Activated CD4-positive, alpha-beta T cell treated with anti-CD3 and anti-CD28 coated beads for 36 hours (primary cell): Measurements from ENCODE around the gene THRB. TPM values are rescaled to one million over a fixed set of nuclear protein-coding genes. Genes with fewer than 3 reads are reported as not detected.
"Not testable (repeated sequence)": the region's sequence is repeated elsewhere in the genome, so short reads cannot be mapped to it uniquely, and the experiment has no call there.

Experiments used
- ATAC-seq: fragments of 200-7000 bp; cut with Tn5 transposase; one replicate; pipeline ENCODE4 v1.10.0; 2021; ENCODE audit warnings: mild to moderate bottlenecking, moderate library complexity
- CTCF ChIA-PET: fragments of 350-600 bp; sonication (Branson Sonifier 250); formaldehyde crosslinking; loops from one replicate; lab custom pipeline; 2021; ENCODE audit warnings: antibody characterized with exemption; lab: Charles Lee
- POLR2A ChIA-PET: fragments of 350-600 bp; sonication (Branson Sonifier 250); formaldehyde crosslinking; loops from one replicate; lab custom pipeline; 2021; ENCODE audit warnings: antibody characterized with exemption, inconsistent platforms; lab: Charles Lee
- DNase-seq: peaks from one replicate; pipeline ENCODE4 v3.0.0-alpha.2; 2020
- H3K27ac Mint-ChIP-seq: one replicate; pipeline ENCODE4 v1.8.0; 2021; ENCODE audit warnings: mixed read lengths
- H3K27me3 Mint-ChIP-seq: one replicate; pipeline ENCODE4 v1.8.0; 2021; ENCODE audit warnings: mixed read lengths
- H3K36me3 Mint-ChIP-seq: one replicate; pipeline ENCODE4 v1.8.0; 2021; ENCODE audit warnings: low read depth, mixed read lengths
- H3K4me1 Mint-ChIP-seq: one replicate; pipeline ENCODE4 v1.8.0; 2021; ENCODE audit warnings: mixed read lengths
- H3K4me3 Mint-ChIP-seq: one replicate; pipeline ENCODE4 v1.8.0; 2021; ENCODE audit warnings: mild to moderate bottlenecking, moderate library complexity, mixed read lengths
- H3K9me3 Mint-ChIP-seq: one replicate; pipeline ENCODE4 v1.8.0; 2021; ENCODE audit warnings: low read depth, mixed read lengths
- intact Hi-C, 2 experiments: fragments of 100-400 bp; cut with DNase I in 1 of 2; cut with micrococcal nuclease in 1 of 2; formaldehyde crosslinking; loops; one replicate each; pipeline versions ENCODE4 v1.14.2 to v1.15.1; 2022 to 2024; cut with DNase I, micrococcal nuclease
- total RNA-seq, 2 experiments: library from RNA; stranded (reverse); gene quantifications; one replicate each; pipeline ENCODE4 v1.2.3, GENCODE V29; 2021

Gene THRB
- total RNA-seq, 2 experiments from 2014 or later = not detected

GRCh38 chr3:24416224-24416623, 78.4 kb downstream of the THRB start:
- ChIA-PET CTCF (interaction anchor here (0.7 kb wide), 1 partner anchor 190 kb away, joined by 3 read pairs; no protein-coding TSS in a partner anchor), POLR2A (no interaction called here)
- no peaks in the 10 kb centered on the region for H3K27me3 Mint-ChIP-seq
- DNase-seq = no peak
- H3K36me3 Mint-ChIP-seq = no peaks in the 10 kb centered on the region
- H3K9me3 Mint-ChIP-seq = peaks cover 3% of the 10 kb centered on the region
- no peak for ATAC-seq
- H3K4me1 Mint-ChIP-seq = no peaks in the 10 kb centered on the region
- no peak overlapping the region for H3K27ac Mint-ChIP-seq
- intact Hi-C loops = no loop called here
- no peak overlapping the region for H3K4me3 Mint-ChIP-seq

GRCh38 chr3:24415824-24416223, 78.8 kb downstream of the THRB start:
- CTCF ChIA-PET = no interaction called here
- intact Hi-C loops = no loop called here
- POLR2A ChIA-PET = no interaction called here
- no peak overlapping the region for H3K27ac Mint-ChIP-seq
- H3K36me3 Mint-ChIP-seq = no peaks in the 10 kb centered on the region
- no peak for ATAC-seq
- H3K9me3 Mint-ChIP-seq = peaks cover 1% of the 10 kb centered on the region
- no peaks in the 10 kb centered on the region for H3K27me3 Mint-ChIP-seq
- no peak overlapping the region for H3K4me3 Mint-ChIP-seq
- no peak for DNase-seq
- H3K4me1 Mint-ChIP-seq = no peaks in the 10 kb centered on the region

GRCh38 chr3:24413662-24414061, 81.0 kb downstream of the THRB start:
- POLR2A ChIA-PET, H3K4me1 Mint-ChIP-seq, DNase-seq, H3K36me3 Mint-ChIP-seq, H3K9me3 Mint-ChIP-seq, H3K4me3 Mint-ChIP-seq, intact Hi-C loops, ATAC-seq, H3K27me3 Mint-ChIP-seq, CTCF ChIA-PET, H3K27ac Mint-ChIP-seq: not testable (repeated sequence)

GRCh38 chr3:24410860-24411259, 83.8 kb downstream of the THRB start:
- intact Hi-C loops = no loop called here
- H3K36me3 Mint-ChIP-seq = no peaks in the 10 kb centered on the region
- H3K4me1 Mint-ChIP-seq = no peaks in the 10 kb centered on the region
- no peaks in the 10 kb centered on the region for H3K9me3 Mint-ChIP-seq
- no peak overlapping the region for H3K4me3 Mint-ChIP-seq
- POLR2A ChIA-PET = interaction anchor here (0.6 kb wide), 1 partner anchor 258 kb away, joined by 3 read pairs; no protein-coding TSS in a partner anchor
- H3K27me3 Mint-ChIP-seq = no peaks in the 10 kb centered on the region
- H3K27ac Mint-ChIP-seq = no peak overlapping the region
- CTCF ChIA-PET = no interaction called here
- no peak for DNase-seq
- no peak for ATAC-seq

- H3K4me3 Mint-ChIP-seq = no peak overlapping the region
- no peaks in the 10 kb centered on the region for H3K27me3 Mint-ChIP-seq
- H3K4me1 Mint-ChIP-seq = no peaks in the 10 kb centered on the region
- ChIA-PET POLR2A (no interaction called here), CTCF (no interaction called here)
- intact Hi-C loops = no loop called here
- no peaks in the 10 kb centered on the region for H3K9me3 Mint-ChIP-seq
- no peak overlapping the region for H3K27ac Mint-ChIP-seq
- ATAC-seq (no peak), DNase-seq (no peak)
- H3K36me3 Mint-ChIP-seq = no peaks in the 10 kb centered on the region
Measured at GRCh38 chr3:24407980-24408680, 86.5 kb downstream of the THRB start.

- H3K9me3 Mint-ChIP-seq = no peaks in the 10 kb centered on the region
- no peaks in the 10 kb centered on the region for H3K27me3 Mint-ChIP-seq
- no peak overlapping the region for H3K4me3 Mint-ChIP-seq
- no peaks in the 10 kb centered on the region for H3K36me3 Mint-ChIP-seq
- ChIA-PET CTCF (no interaction called here), POLR2A (no interaction called here)
- intact Hi-C loops = no loop called here
- ATAC-seq (no peak), DNase-seq (no peak)
- no peak overlapping the region for H3K27ac Mint-ChIP-seq
- no peaks in the 10 kb centered on the region for H3K4me1 Mint-ChIP-seq
Measured at GRCh38 chr3:24406900-24407299, 87.8 kb downstream of the THRB start.

- DNase-seq (no peak), ATAC-seq (no peak)
- Mint-ChIP-seq H3K36me3 (no peaks in the 10 kb centered on the region), H3K4me3 (no peak overlapping the region), H3K9me3 (no peaks in the 10 kb centered on the region), H3K27ac (no peak overlapping the region), H3K4me1 (no peaks in the 10 kb centered on the region), H3K27me3 (no peaks in the 10 kb centered on the region)
- intact Hi-C loops = no loop called here
- CTCF ChIA-PET = no interaction called here
- POLR2A ChIA-PET = no interaction called here
Measured at GRCh38 chr3:24405057-24405456, 89.6 kb downstream of the THRB start.

- H3K4me1 Mint-ChIP-seq = no peaks in the 10 kb centered on the region
- no peak for DNase-seq
- H3K27ac Mint-ChIP-seq = no peak overlapping the region
- ChIA-PET POLR2A (no interaction called here), CTCF (interaction anchor here (0.7 kb wide), 1 partner anchor 50 kb away, joined by 4 read pairs; no protein-coding TSS in a partner anchor)
- H3K36me3 Mint-ChIP-seq = no peaks in the 10 kb centered on the region
- H3K4me3 Mint-ChIP-seq = no peak overlapping the region
- no peak for ATAC-seq
- H3K9me3 Mint-ChIP-seq = peaks cover 2% of the 10 kb centered on the region
- intact Hi-C loops = no loop called here
- no peaks in the 10 kb centered on the region for H3K27me3 Mint-ChIP-seq
Measured at GRCh38 chr3:24401811-24402185, 92.9 kb downstream of the THRB start.

- Mint-ChIP-seq H3K27ac (no peak overlapping the region), H3K9me3 (peaks cover 2% of the 10 kb centered on the region), H3K36me3 (no peaks in the 10 kb centered on the region), H3K4me3 (no peak overlapping the region), H3K27me3 (no peaks in the 10 kb centered on the region), H3K4me1 (no peaks in the 10 kb centered on the region)
- ATAC-seq (no peak), DNase-seq (no peak)
- ChIA-PET POLR2A (no interaction called here), CTCF (interaction anchor here (0.7 kb wide), 1 partner anchor 50 kb away, joined by 4 read pairs; no protein-coding TSS in a partner anchor)
- intact Hi-C loops = no loop called here
Measured at GRCh38 chr3:24401090-24401810, 93.4 kb downstream of the THRB start.

- intact Hi-C loops = no loop called here
- Mint-ChIP-seq H3K27ac (no peak overlapping the region), H3K9me3 (peaks cover 2% of the 10 kb centered on the region), H3K27me3 (no peaks in the 10 kb centered on the region), H3K4me1 (no peaks in the 10 kb centered on the region), H3K36me3 (no peaks in the 10 kb centered on the region), H3K4me3 (no peak overlapping the region)
- ATAC-seq (no peak), DNase-seq (no peak)
- CTCF ChIA-PET = no interaction called here
- POLR2A ChIA-PET = no interaction called here
Measured at GRCh38 chr3:24400450-24400849, 94.2 kb downstream of the THRB start.

- POLR2A ChIA-PET = no interaction called here
Measured at GRCh38 chr3:24400015-24400414, 94.6 kb downstream of the THRB start.

GRCh38 chr3:24399614-24400013, 95.0 kb downstream of the THRB start:
- Mint-ChIP-seq H3K27me3 (no peaks in the 10 kb centered on the region), H3K4me1 (no peaks in the 10 kb centered on the region), H3K9me3 (peaks cover 2% of the 10 kb centered on the region), H3K27ac (no peak overlapping the region), H3K36me3 (no peaks in the 10 kb centered on the region), H3K4me3 (no peak overlapping the region)
- POLR2A ChIA-PET = no interaction called here
- intact Hi-C loops = no loop called here
- CTCF ChIA-PET = interaction anchor here (0.7 to 0.8 kb wide), 2 partner anchors 214 to 698 kb away, joined by 3 to 4 read pairs; no protein-coding TSS in a partner anchor
- ATAC-seq (no peak), DNase-seq (no peak)

More at GRCh38 chr3:24400015-24400414, 94.6 kb downstream of the THRB start:
- Mint-ChIP-seq H3K27ac (no peak overlapping the region), H3K4me3 (no peak overlapping the region), H3K4me1 (no peaks in the 10 kb centered on the region), H3K27me3 (no peaks in the 10 kb centered on the region), H3K9me3 (peaks cover 2% of the 10 kb centered on the region), H3K36me3 (no peaks in the 10 kb centered on the region)
- CTCF ChIA-PET = no interaction called here
- ATAC-seq = no peak
- intact Hi-C loops = no loop called here
- DNase-seq = no peak
